Epithelial cell of prostate (primary cell): ENCODE results near the gene PRKCA.

Experiments
- DNase-seq: peaks from one replicate; pipeline ENCODE4 v3.0.0-alpha.2; 2011; ENCODE audit warnings: low read depth, low spot score
- H3K27ac ChIP-seq: fragments of 450-650 bp; 2 replicates; pipeline ENCODE4 v1.5.1; 2017; ENCODE audit warnings: mild to moderate bottlenecking

Gene PRKCA

GRCh38 chr17:66524877-66525276 lies 222.5 kb downstream of the PRKCA start:
- no peak overlapping the region for H3K27ac ChIP-seq
- DNase-seq, result no peak

- DNase-seq, result no peak
- H3K27ac ChIP-seq, result no peak overlapping the region
These were observed 222.9 kb downstream of the PRKCA start for GRCh38 chr17:66525338-66525737.

GRCh38 chr17:66526827-66527226 lies 224.4 kb downstream of the PRKCA start:
- H3K27ac ChIP-seq, result no peak overlapping the region
- no peak for DNase-seq

GRCh38 chr17:66527335-66527734 lies 224.9 kb downstream of the PRKCA start:
- no peak for DNase-seq
- H3K27ac ChIP-seq, result no peak overlapping the region

- DNase-seq, result no peak
- H3K27ac ChIP-seq, result no peak overlapping the region
These were observed 229.5 kb downstream of the PRKCA start for GRCh38 chr17:66531851-66532295.

GRCh38 chr17:66533572-66533971 lies 231.2 kb downstream of the PRKCA start:
- no peak for DNase-seq
- no peak overlapping the region for H3K27ac ChIP-seq

GRCh38 chr17:66533986-66534385 lies 231.6 kb downstream of the PRKCA start:
- H3K27ac ChIP-seq, result no peak overlapping the region
- no peak for DNase-seq

GRCh38 chr17:66535611-66536010 lies 233.2 kb downstream of the PRKCA start:
- no peak overlapping the region for H3K27ac ChIP-seq
- DNase-seq, result no peak

- H3K27ac ChIP-seq, result no peak overlapping the region
- DNase-seq, result no peak
These were observed 235.1 kb downstream of the PRKCA start for GRCh38 chr17:66537502-66537901.

GRCh38 chr17:66538776-66539175 lies 236.4 kb downstream of the PRKCA start:
- no peak overlapping the region for H3K27ac ChIP-seq
- no peak for DNase-seq

- DNase-seq, result no peak
- no peak overlapping the region for H3K27ac ChIP-seq
These were observed 237.8 kb downstream of the PRKCA start for GRCh38 chr17:66540131-66540781.

- no peak overlapping the region for H3K27ac ChIP-seq
- DNase-seq, result no peak
These were observed 239.2 kb downstream of the PRKCA start for GRCh38 chr17:66541461-66542128.

GRCh38 chr17:66542129-66542966 lies 239.9 kb downstream of the PRKCA start:
- no peak for DNase-seq
- H3K27ac ChIP-seq, result no peak overlapping the region

GRCh38 chr17:66542967-66543520 lies 240.6 kb downstream of the PRKCA start:
- no peak overlapping the region for H3K27ac ChIP-seq
- DNase-seq, result no peak

- no peak overlapping the region for H3K27ac ChIP-seq
These were observed 241.1 kb downstream of the PRKCA start for GRCh38 chr17:66543526-66543925.

GRCh38 chr17:66545918-66546317 lies 243.5 kb downstream of the PRKCA start:
- DNase-seq, result no peak

More at GRCh38 chr17:66543526-66543925, 241.1 kb downstream of the PRKCA start:
- no peak for DNase-seq

GRCh38 chr17:66547151-66547865 lies 244.9 kb downstream of the PRKCA start:
- peak; percentile 27 for DNase-seq
- H3K27ac ChIP-seq, result no peak overlapping the region

More at GRCh38 chr17:66545918-66546317, 243.5 kb downstream of the PRKCA start:
- H3K27ac ChIP-seq, result no peak overlapping the region

- DNase-seq, result no peak
- no peak overlapping the region for H3K27ac ChIP-seq
These were observed 245.7 kb downstream of the PRKCA start for GRCh38 chr17:66548158-66548557.

GRCh38 chr17:66548659-66549310 lies 246.4 kb downstream of the PRKCA start:
- no peak overlapping the region for H3K27ac ChIP-seq
- no peak for DNase-seq

- H3K27ac ChIP-seq, result no peak overlapping the region
- no peak for DNase-seq
These were observed 246.9 kb downstream of the PRKCA start for GRCh38 chr17:66549311-66549704.
